Hematopoietic multipotent progenitor cell treated with erythropoietin and hydrocortisone succinate and interleukin-3 and kit ligand, for 6 days (in vitro differentiated cells): ENCODE results near the gene RCAN1.
"Not testable (repeated sequence)": the region's sequence is repeated elsewhere in the genome, so short reads cannot be mapped to it uniquely, and the experiment has no call there.

Experiments
- DNase-seq: peaks from one replicate; pipeline ENCODE4 v3.0.0-alpha.2; 2015

Gene RCAN1

DNA sequence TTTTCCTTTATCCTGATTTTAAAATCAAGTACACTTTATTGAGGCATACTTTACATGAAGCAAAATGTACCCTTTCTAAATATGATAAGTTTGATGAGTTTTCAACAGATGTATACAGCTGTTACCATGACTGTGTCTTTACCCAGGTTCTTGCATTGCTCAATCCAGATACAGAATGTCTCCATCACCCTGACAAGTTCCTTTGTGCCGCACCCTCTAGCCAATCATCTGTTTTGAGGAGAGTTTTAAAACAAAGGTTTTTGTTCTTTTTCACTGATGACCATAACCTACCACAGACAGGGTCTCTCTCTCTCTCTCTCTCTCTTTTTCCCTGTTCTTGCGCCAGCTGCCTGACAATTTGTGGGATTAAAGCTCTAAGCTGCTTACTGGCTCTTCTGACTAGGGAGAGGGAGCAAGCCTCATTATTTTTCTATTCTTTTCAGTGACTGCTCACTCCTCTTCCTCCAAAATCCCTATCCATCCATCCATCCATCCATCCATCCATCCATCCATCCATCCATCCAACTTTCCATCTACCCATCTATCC, 101.7 kb downstream of the RCAN1 start:
- peak; percentile 71 for DNase-seq

GRCh38 chr21:34511787-34512455, 103.0 kb downstream of the RCAN1 start, which contains the start of gene KCNE1:
TSS of gene KCNE1 (minus strand) at chr21:34512210. CDS start at chr21:34449634, 62,576 bp downstream.
- DNase-seq = peak; percentile 82

DNA sequence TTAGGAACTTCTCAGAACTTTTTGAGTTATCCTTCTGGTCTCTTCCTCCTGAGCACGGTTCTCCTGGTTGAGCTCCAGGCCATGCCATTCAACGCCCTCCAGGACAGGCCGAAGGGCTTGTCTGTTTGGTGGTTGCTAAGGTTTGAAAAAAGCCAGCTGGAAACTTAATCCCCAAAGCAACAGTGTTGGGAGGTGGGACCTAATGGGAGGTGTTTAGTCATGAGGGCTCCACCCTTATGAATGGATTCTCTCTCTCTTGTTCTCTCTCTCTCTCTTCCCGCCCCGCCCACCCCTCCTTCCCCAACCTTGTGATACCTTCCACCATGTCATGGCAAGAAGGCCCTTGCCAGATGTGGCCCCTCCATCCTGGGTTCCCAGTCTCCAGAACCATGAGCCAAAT, 103.7 kb downstream of the RCAN1 start:
- no peak for DNase-seq

GRCh38 chr21:34510148-34511142, 104.5 kb downstream of the RCAN1 start:
- DNase-seq = peak; percentile 76

- peak; percentile 17 for DNase-seq
These were observed 105.8 kb downstream of the RCAN1 start for GRCh38 chr21:34509151-34509550.

- DNase-seq = no peak
These were observed 110.3 kb downstream of the RCAN1 start for GRCh38 chr21:34504595-34504994.

DNA sequence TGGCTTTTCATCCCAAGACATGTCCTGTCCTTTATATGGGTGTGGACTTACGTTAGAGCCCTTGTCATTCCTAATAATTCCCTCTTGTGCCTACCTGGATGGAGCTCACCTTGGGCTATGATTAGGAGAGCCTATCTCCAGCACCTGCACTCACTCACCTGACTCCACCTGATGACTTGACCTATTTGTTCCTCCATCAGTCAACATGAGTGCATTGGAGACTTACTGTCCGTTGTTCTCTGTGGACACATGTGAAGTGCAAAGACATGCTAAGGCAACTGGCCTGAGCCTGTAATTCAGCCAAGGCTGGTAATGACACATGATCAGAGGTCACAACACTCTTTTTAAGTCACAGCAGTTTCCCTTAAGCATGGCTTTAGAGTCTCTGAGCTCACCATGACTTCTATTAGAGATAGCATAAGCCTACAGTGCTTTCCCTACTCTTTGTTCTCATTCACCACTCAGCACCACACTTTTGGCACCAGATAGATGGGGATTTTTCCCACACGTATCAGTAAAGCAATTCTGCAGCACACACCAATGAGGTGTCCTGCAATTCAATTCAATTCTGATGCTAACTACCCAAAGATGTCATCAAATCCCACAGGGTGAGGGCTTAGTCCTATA, 112.3 kb downstream of the RCAN1 start:
- no peak for DNase-seq

- DNase-seq = no peak
These were observed 113.2 kb downstream of the RCAN1 start for GRCh38 chr21:34501716-34502115.

- DNase-seq = no peak
These were observed 114.7 kb downstream of the RCAN1 start for GRCh38 chr21:34500191-34500590.

DNA sequence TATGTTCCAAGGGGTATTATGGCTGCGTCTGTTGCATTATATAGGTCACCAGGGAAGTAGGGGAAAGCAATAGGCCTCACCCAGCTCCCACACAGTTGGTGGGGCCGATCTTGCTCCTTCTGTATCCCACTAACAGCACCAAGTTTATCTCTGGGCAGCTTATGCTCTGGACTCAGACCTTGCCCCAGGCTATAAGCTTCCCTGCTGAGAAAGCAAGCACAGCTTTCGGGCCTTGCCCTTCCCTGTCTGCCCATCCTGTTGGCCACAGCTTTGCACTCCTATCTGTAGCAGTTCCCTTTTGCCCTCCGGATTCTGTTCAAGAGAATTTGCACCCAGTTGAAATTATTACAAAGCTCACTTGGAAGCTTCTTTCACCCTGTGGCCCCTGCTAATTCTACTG, 115.8 kb downstream of the RCAN1 start:
- DNase-seq = no peak

- DNase-seq = no peak
These were observed 116.3 kb downstream of the RCAN1 start for GRCh38 chr21:34498623-34499022.

GRCh38 chr21:34483854-34484253, 131.1 kb downstream of the RCAN1 start:
- not testable (repeated sequence) for DNase-seq

DNA sequence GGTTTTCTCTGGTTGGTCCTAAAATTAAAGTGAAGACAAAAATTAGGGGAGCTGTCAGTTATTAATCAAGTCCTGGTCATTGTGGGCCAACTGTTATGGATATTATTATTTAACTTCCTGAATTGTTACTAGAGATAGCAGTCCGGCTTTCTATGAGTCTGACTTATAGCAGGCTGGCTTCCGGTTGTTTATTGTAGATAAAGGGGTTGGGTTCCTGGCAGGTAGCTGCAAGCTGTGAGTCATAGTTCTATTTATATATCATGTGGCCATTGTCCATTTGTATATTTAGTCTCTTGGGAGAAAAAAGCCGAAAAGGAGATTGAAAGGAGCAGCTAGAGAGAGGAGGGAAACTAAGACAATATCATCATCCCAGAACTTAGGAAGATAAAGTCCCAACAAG, 131.5 kb downstream of the RCAN1 start:
- not testable (repeated sequence) for DNase-seq

DNA sequence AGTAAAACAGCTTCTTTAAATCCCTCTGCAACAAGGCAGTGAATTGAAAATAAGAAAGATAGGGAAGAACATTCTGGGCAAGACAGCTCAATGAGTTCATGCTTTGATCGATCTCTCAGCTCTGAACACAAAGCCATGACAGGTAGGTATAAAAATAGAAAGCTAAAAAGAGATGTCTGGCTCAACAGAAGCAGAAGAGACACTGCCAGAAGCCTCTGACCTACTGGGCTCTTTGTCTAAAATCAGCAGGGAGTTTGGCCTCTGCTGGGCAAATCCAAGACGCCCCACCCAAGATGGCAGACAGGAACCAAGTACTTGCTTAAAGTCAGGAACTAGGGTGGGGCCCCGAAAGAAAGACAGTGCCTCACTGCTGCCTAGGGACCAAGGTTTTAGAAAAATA, 147.6 kb downstream of the RCAN1 start:
- not testable (repeated sequence) for DNase-seq
